ENCODE measurements around the gene TOX2.

TOX2 gene

GRCh38 chr20:44113618-44114376 is 199.1 kb downstream of the TOX2 start:
- no peak for DNase-seq

- no peak for DNase-seq
Observed at GRCh38 chr20:44115181-44115580, 200.5 kb downstream of the TOX2 start.

GRCh38 chr20:44115762-44116644 is 201.4 kb downstream of the TOX2 start:
- no peak for DNase-seq

GRCh38 chr20:44117296-44118184 is 202.9 kb downstream of the TOX2 start:
- DNase-seq: no peak

GRCh38 chr20:44118185-44119033 is 203.8 kb downstream of the TOX2 start:
- no peak for DNase-seq

Measured in CD4-positive, alpha-beta T cell treated with Interleukin-21 for 1 hour (primary cell).